HepG2 (cell line): ENCODE results near the gene BTN1A1. TPM values are rescaled to one million over a fixed set of nuclear protein-coding genes. Genes with fewer than 3 reads are reported as not detected.

Source experiments
- ATAC-seq: fragments of 200-7000 bp; cut with Tn5 transposase; 3 replicates; pipeline ENCODE4 v1.9.1; 2020; ENCODE audit warnings: mild to moderate bottlenecking, moderate library complexity
- BruUV-seq: library from RNA; stranded (reverse); fragments of 400-500 nt; replicated peaks from 2 replicates; lab custom pipeline; 2021; lab: Mats Ljungman, UMichigan
- CTCF ChIA-PET: fragments of 300-600 bp; formaldehyde crosslinking; extraction: SDS; loops from one replicate; lab custom pipeline; 2021; ENCODE audit warnings: low total read pairs, inconsistent platforms, low intra/inter-chr PET ratio; lab: Yijun Ruan, JAX
- POLR2A ChIA-PET: fragments of 350-600 bp; sonication (Branson Sonifier 250); formaldehyde crosslinking; loops from one replicate; lab custom pipeline; 2020; ENCODE audit warnings: antibody characterized with exemption, inconsistent platforms; lab: Yijun Ruan, JAX
- DNase-seq: peaks from one replicate; pipeline ENCODE4 v3.0.0-alpha.2; 2015; ENCODE audit warnings: low spot score
- FAIRE-seq: peaks from 3 replicates; lab custom pipeline; 2011; peaks lifted over from hg19 to GRCh38; lab: Jason Lieb, UNC
- H2AFZ ChIP-seq: one replicate; pipeline ENCODE4 v1.6.1; 2011; ENCODE audit warnings: low read length, inconsistent platforms
- H3K27ac ChIP-seq: fragments of 300-600 bp; 3 replicates; pipeline ENCODE4 v1.8.0; 2011; ENCODE audit warnings: mixed run types, mild to moderate bottlenecking, mixed read lengths, low read length, inconsistent platforms; ENCODE audit not compliant: insufficient read depth; ENCODE audit errors: extremely low read length
- H3K27me3 ChIP-seq, 2 experiments: fragments of 200-600 bp in 1 of 2; 2 replicates in 1 of 2; 3 replicates in 1 of 2; pipeline versions ENCODE4 v1.6.0 to v1.8.0; 2011; ENCODE audit warnings: low read length in 2 of 2, mild to moderate bottlenecking in 2 of 2, moderate library complexity in 2 of 2, inconsistent platforms in 1 of 2; ENCODE audit not compliant: insufficient read depth in 2 of 2, control insufficient read depth in 1 of 2
- H3K36me3 ChIP-seq, 2 experiments: fragments of 200-600 bp in 1 of 2; replicated peaks in 1 of 2; 2 replicates in 1 of 2; 3 replicates in 1 of 2; pipeline versions ENCODE4 v1.5.1 to v1.8.0; 2011; ENCODE audit warnings: low read length in 2 of 2, inconsistent platforms in 1 of 2; ENCODE audit not compliant: insufficient read depth in 2 of 2, control insufficient read depth in 1 of 2
- H3K4me1 ChIP-seq: 2 replicates; pipeline ENCODE4 v1.5.1; 2012; ENCODE audit warnings: low read length, inconsistent platforms; ENCODE audit not compliant: insufficient read depth
- H3K4me2 ChIP-seq: 2 replicates; pipeline ENCODE4 v1.6.0; 2011; ENCODE audit warnings: low read depth, low read length, inconsistent platforms
- H3K4me3 ChIP-seq, 3 experiments: fragments of 200-600 bp in 1 of 3; sonication (generic), shearing (Covaris generic) in 1 of 3; replicated peaks in 1 of 3; 2 replicates each; pipeline ENCODE4 v1.5.1; 2011 to 2016; ENCODE audit warnings: low read length in 3 of 3, inconsistent platforms in 2 of 3, low read depth in 2 of 3, mild to moderate bottlenecking in 2 of 3, control low read depth in 1 of 3, mixed read lengths in 1 of 3; ENCODE audit not compliant: insufficient read depth in 1 of 3
- H3K79me2 ChIP-seq: one replicate; pipeline ENCODE4 v1.6.1; 2011; ENCODE audit warnings: low read length, inconsistent platforms; ENCODE audit not compliant: insufficient read depth
- H3K9ac ChIP-seq: 2 replicates; pipeline ENCODE4 v1.6.0; 2011; ENCODE audit warnings: mild to moderate bottlenecking, low read depth, low read length, inconsistent platforms; ENCODE audit not compliant: insufficient read depth
- H3K9me3 ChIP-seq: 2 replicates; pipeline ENCODE4 v1.5.1; 2012; ENCODE audit warnings: mild to moderate bottlenecking, low read length
- H4K20me1 ChIP-seq: 2 replicates; pipeline ENCODE4 v1.6.0; 2011; ENCODE audit warnings: inconsistent platforms, mild to moderate bottlenecking, low read length, moderate library complexity; ENCODE audit not compliant: insufficient read depth
- ARID5B ChIP-seq: IDR thresholded peaks from 2 replicates; pipeline ENCODE4 v1.4.0; 2020; ENCODE audit warnings: mild to moderate bottlenecking, missing genetic modification reagents
- ARNT2 ChIP-seq: sonication (generic); formaldehyde crosslinking; IDR thresholded peaks from 2 replicates; pipeline ENCODE4 v1.8.0; 2022; ENCODE audit warnings: mild to moderate bottlenecking, low read depth, missing genetic modification reagents, moderate library complexity
- E2F5 ChIP-seq: sonication (generic); formaldehyde crosslinking; conservative IDR thresholded peaks from 2 replicates; pipeline ENCODE4 v1.4.0; 2020; ENCODE audit warnings: missing genetic modification reagents
- FOXA3 ChIP-seq: IDR thresholded peaks from 2 replicates; pipeline ENCODE4 v1.6.1; 2016; ENCODE audit warnings: missing genetic modification reagents, missing compliant biosample characterization
- FOXP1 ChIP-seq, 2 experiments: fragments of 450-650 bp in 1 of 2; IDR thresholded peaks; 2 replicates each; pipeline ENCODE4 v1.6.1; 2017 to 2018; ENCODE audit warnings: antibody characterized with exemption in 1 of 2
- HMG20A ChIP-seq: IDR thresholded peaks from 2 replicates; pipeline ENCODE4 v1.6.1; 2016; ENCODE audit warnings: borderline replicate concordance
- KDM2A ChIP-seq: sonication (generic); formaldehyde crosslinking; IDR thresholded peaks from 2 replicates; pipeline ENCODE4 v1.4.0; 2020; ENCODE audit warnings: low read depth, missing genetic modification reagents, borderline replicate concordance
- PLRG1 ChIP-seq: fragments of 450-650 bp; conservative IDR thresholded peaks from 2 replicates; pipeline ENCODE4 v1.6.1; 2016
- ZNF530 ChIP-seq: sonication (generic); formaldehyde crosslinking; IDR thresholded peaks from 2 replicates; pipeline ENCODE4 v1.5.0; 2020; ENCODE audit warnings: low read depth, mild to moderate bottlenecking, missing genetic modification reagents
- ZNF563 ChIP-seq: sonication (generic); formaldehyde crosslinking; IDR thresholded peaks from 2 replicates; pipeline ENCODE4 v1.8.0; 2022; ENCODE audit warnings: mild to moderate bottlenecking, moderate library complexity, missing genetic modification reagents
- ZNF616 ChIP-seq: sonication (generic); formaldehyde crosslinking; IDR thresholded peaks from 2 replicates; pipeline ENCODE4 v1.5.0; 2020; ENCODE audit warnings: low read depth, mild to moderate bottlenecking, missing genetic modification reagents
- ZNF710 ChIP-seq: sonication (generic); formaldehyde crosslinking; IDR thresholded peaks from 2 replicates; pipeline ENCODE4 v1.5.0; 2020; ENCODE audit warnings: mild to moderate bottlenecking, missing genetic modification reagents, borderline replicate concordance
- WGBS: methylation state at CpG from one replicate; pipeline ENCODE4 v1.1.6; 2017; ENCODE audit warnings: low lambda C conversion rate; 5-methylcytosine and 5-hydroxymethylcytosine counted together
- in situ Hi-C: cut with HindIII; loops from 2 replicates; pipeline ENCODE4 v1.10.0; 2017; ENCODE audit warnings: low pct_unique_long_range_greater_than_20kb; ENCODE audit not compliant: extremely low pct_ligation_motif_present
- intact Hi-C: fragments of 100-400 bp; cut with micrococcal nuclease; formaldehyde crosslinking; loops from one replicate; pipeline ENCODE4 v1.10.0; 2022; ENCODE audit not compliant: unreplicated experiment
- polyA plus RNA-seq, 8 experiments: library from polyadenylated mRNA; depleted of rRNA in 3 of 8; stranded (reverse) in 7 of 8; unstranded in 1 of 8; fragments of >200 nt; fragmentation: Illumina TruSeq in 4 of 8; extraction: Trizol in 4 of 8; gene quantifications; 2 replicates each; pipeline versions ENCODE4 v1.2.1 to v1.2.3, GENCODE V29; 2011 to 2016; ENCODE audit warnings: low read depth in 4 of 8, missing spikeins in 1 of 8, mixed read lengths in 1 of 8; ENCODE audit not compliant: insufficient read depth in 1 of 8
- total RNA-seq, 5 experiments: library from RNA; depleted of rRNA; stranded (reverse); fragments of >200 nt; fragmentation: Illumina TruSeq; extraction: Trizol; gene quantifications; 2 replicates each; pipeline ENCODE4 v1.2.3, GENCODE V29; 2016; ENCODE audit warnings: low read depth in 1 of 5

BTN1A1 gene
- total and polyA plus RNA-seq, 2 of the 13 experiments (the other 11 are each of a cell fraction or from before 2014, with no cell fraction given), result 0.04 TPM; not detected in 1

GRCh38 chr6:26524722-26525370 is 24.7 kb downstream of the BTN1A1 start (continued):
- peak; percentile 28; the same call in 1 of the 2 replicates for TF ChIP-seq FOXA3 (CRISPR knock-in tag)
- TF ChIP-seq PLRG1, result no peak
- 0 out of 2 replicates have a peak, but pooled peaks have one; percentile 20 for TF ChIP-seq HMG20A (CRISPR knock-in tag)
- no peak for TF ChIP-seq ZNF616 (CRISPR knock-in tag)
- TF ChIP-seq ARNT2 (CRISPR knock-in tag), result no peak
- TF ChIP-seq FOXP1 (IDR thresholded peaks at IDR 0.05), result no peak
- 0 out of 2 replicates have a peak, but pooled peaks have one; percentile 18 for TF ChIP-seq FOXP1 (CRISPR knock-in tag; IDR thresholded peaks at IDR 0.05)
- TF ChIP-seq KDM2A (CRISPR knock-in tag), result no peak
- no peak for TF ChIP-seq ZNF530
- peak; percentile 49; the same call in 1 of the 2 replicates for TF ChIP-seq ARID5B (CRISPR knock-in tag)

GRCh38 chr6:26525838-26526237 is 25.7 kb downstream of the BTN1A1 start:
- POLR2A ChIA-PET, result interaction anchor here (1.1 kb wide), 1 partner anchor 12 kb away, joined by 4 read pairs; no protein-coding TSS in a partner anchor
- intact Hi-C loops, result no loop called here
- no peaks in the 10 kb centered on the region for H3K79me2 ChIP-seq
- H3K4me3 ChIP-seq, result no peak overlapping the region
- no peak for ATAC-seq
- no peak overlapping the region for H3K27ac ChIP-seq
- no peaks in the 10 kb centered on the region for H4K20me1 ChIP-seq
- no peak for FAIRE-seq
- CTCF ChIA-PET, result no interaction called here
- no peaks in the 10 kb centered on the region for H3K27me3 ChIP-seq
- H3K9me3 ChIP-seq, result no peaks in the 10 kb centered on the region
- no TSS peak for BruUV-seq
- no peak overlapping the region for H3K4me2 ChIP-seq
- no peak overlapping the region for H2AFZ ChIP-seq
- H3K9ac ChIP-seq, result no peak overlapping the region
- WGBS, result 48% methylated on average over 2 of the region's 2 CpGs
- H3K4me1 ChIP-seq, result peaks cover 43% of the 10 kb centered on the region
- H3K36me3 ChIP-seq, result no peaks in the 10 kb centered on the region
- in situ Hi-C loops, result no loop called here
- TF ChIP-seq E2F5 (CRISPR knock-in tag) (no peak), ZNF563 (CRISPR knock-in tag) (no peak), ZNF710 (CRISPR knock-in tag) (no peak)
- TF ChIP-seq, all 625 proteins: peak for 0
- no peak for DNase-seq
